Measurements from ENCODE around the gene MYO5A.

The MYO5A gene

GRCh38 chr15:52328680-52329079 lies 200.0 kb downstream of the MYO5A start:
- TF ChIP-seq TAF1 (IDR thresholded peaks at IDR 0.05; ENCODE audit: borderline replicate concordance, insufficient read depth, low read length) (no peak), POLR2AphosphoS5 (IDR thresholded peaks at IDR 0.05; ENCODE audit: low read depth, low read length) (no peak), SIN3A (IDR thresholded peaks at IDR 0.05; ENCODE audit: borderline replicate concordance, insufficient read depth, low read length) (no peak), FOXP2 (optimal IDR thresholded peaks at IDR 0.05; ENCODE audit: borderline replicate concordance, extremely low read depth, extremely low read length, insufficient read depth) (no peak), REST (IDR thresholded peaks at IDR 0.05; ENCODE audit: insufficient read depth in 1 of 2, low read depth in 2 of 2, low read length in 2 of 2) (no peak)

GRCh38 chr15:52326756-52327155 lies 201.9 kb downstream of the MYO5A start:
- no peak for TF ChIP-seq REST (IDR thresholded peaks at IDR 0.05; ENCODE audit: insufficient read depth in 1 of 2, low read depth in 2 of 2, low read length in 2 of 2)

- no peak for TF ChIP-seq POLR2AphosphoS5 (IDR thresholded peaks at IDR 0.05; ENCODE audit: low read depth, low read length)
- TF ChIP-seq TAF1 (IDR thresholded peaks at IDR 0.05; ENCODE audit: borderline replicate concordance, insufficient read depth, low read length) = no peak
- no peak for TF ChIP-seq SIN3A (IDR thresholded peaks at IDR 0.05; ENCODE audit: borderline replicate concordance, insufficient read depth, low read length)
- TF ChIP-seq FOXP2 (optimal IDR thresholded peaks at IDR 0.05; ENCODE audit: borderline replicate concordance, extremely low read depth, extremely low read length, insufficient read depth) = no peak
- no peak for TF ChIP-seq REST (IDR thresholded peaks at IDR 0.05; ENCODE audit: insufficient read depth in 1 of 2, low read depth in 2 of 2, low read length in 2 of 2)
These were observed 204.6 kb downstream of the MYO5A start for GRCh38 chr15:52324109-52324508.

GRCh38 chr15:52318729-52319500 lies 209.8 kb downstream of the MYO5A start:
- no peak for TF ChIP-seq SIN3A (IDR thresholded peaks at IDR 0.05; ENCODE audit: borderline replicate concordance, insufficient read depth, low read length)
- TF ChIP-seq REST (IDR thresholded peaks at IDR 0.05; ENCODE audit: insufficient read depth in 1 of 2, low read depth in 2 of 2, low read length in 2 of 2) = no peak
- no peak for TF ChIP-seq POLR2AphosphoS5 (IDR thresholded peaks at IDR 0.05; ENCODE audit: low read depth, low read length)
- no peak for TF ChIP-seq TAF1 (IDR thresholded peaks at IDR 0.05; ENCODE audit: borderline replicate concordance, insufficient read depth, low read length)
- TF ChIP-seq FOXP2 (optimal IDR thresholded peaks at IDR 0.05; ENCODE audit: borderline replicate concordance, extremely low read depth, extremely low read length, insufficient read depth) = no peak

GRCh38 chr15:52317688-52318087 lies 211.0 kb downstream of the MYO5A start:
- TF ChIP-seq FOXP2 (optimal IDR thresholded peaks at IDR 0.05; ENCODE audit: borderline replicate concordance, extremely low read depth, extremely low read length, insufficient read depth) = no peak
- no peak for TF ChIP-seq REST (IDR thresholded peaks at IDR 0.05; ENCODE audit: insufficient read depth in 1 of 2, low read depth in 2 of 2, low read length in 2 of 2)
- no peak for TF ChIP-seq SIN3A (IDR thresholded peaks at IDR 0.05; ENCODE audit: borderline replicate concordance, insufficient read depth, low read length)
- TF ChIP-seq TAF1 (IDR thresholded peaks at IDR 0.05; ENCODE audit: borderline replicate concordance, insufficient read depth, low read length) = no peak
- TF ChIP-seq POLR2AphosphoS5 (IDR thresholded peaks at IDR 0.05; ENCODE audit: low read depth, low read length) = no peak

Measured in PFSK-1 (cell line).